ENCODE results near the gene STK17B. TPM values are rescaled to one million over a fixed set of nuclear protein-coding genes. Genes with fewer than 3 reads are reported as not detected.

The STK17B gene
- total RNA-seq = 100 to 1,000 TPM; 237 to 250 TPM

- CTCF ChIA-PET = interaction anchor here (1.2 to 1.6 kb wide), 7 partner anchors 14 to 282 kb away, joined by 3 to 6 read pairs (median 4); no protein-coding TSS in a partner anchor
- TF ChIP-seq, protein P1, sequence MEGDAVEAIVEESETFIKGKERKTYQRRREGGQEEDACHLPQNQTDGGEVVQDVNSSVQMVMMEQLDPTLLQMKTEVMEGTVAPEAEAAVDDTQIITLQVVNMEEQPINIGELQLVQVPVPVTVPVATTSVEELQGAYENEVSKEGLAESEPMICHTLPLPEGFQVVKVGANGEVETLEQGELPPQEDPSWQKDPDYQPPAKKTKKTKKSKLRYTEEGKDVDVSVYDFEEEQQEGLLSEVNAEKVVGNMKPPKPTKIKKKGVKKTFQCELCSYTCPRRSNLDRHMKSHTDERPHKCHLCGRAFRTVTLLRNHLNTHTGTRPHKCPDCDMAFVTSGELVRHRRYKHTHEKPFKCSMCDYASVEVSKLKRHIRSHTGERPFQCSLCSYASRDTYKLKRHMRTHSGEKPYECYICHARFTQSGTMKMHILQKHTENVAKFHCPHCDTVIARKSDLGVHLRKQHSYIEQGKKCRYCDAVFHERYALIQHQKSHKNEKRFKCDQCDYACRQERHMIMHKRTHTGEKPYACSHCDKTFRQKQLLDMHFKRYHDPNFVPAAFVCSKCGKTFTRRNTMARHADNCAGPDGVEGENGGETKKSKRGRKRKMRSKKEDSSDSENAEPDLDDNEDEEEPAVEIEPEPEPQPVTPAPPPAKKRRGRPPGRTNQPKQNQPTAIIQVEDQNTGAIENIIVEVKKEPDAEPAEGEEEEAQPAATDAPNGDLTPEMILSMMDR (IDR thresholded peaks at IDR 0.05) = no peak
- POLR2A ChIA-PET = interaction anchor here (0.8 to 5.7 kb wide), 31 partner anchors 11 to 611 kb away, joined by 3 to 145 read pairs (median 7); no protein-coding TSS in a partner anchor
- Mint-ChIP-seq H3K27me3 (no peaks in the 10 kb centered on the region), H3K4me1 (ENCODE audit: low read depth) (peaks cover 34% of the 10 kb centered on the region), H3K9me3 (no peaks in the 10 kb centered on the region), H3K27ac (peak within 1 kb of the TSS; percentile 91), H3K36me3 (ENCODE audit: low read depth) (peaks cover 57% of the 10 kb centered on the region), H3K4me3 (peak within 1 kb of the TSS; percentile 99)
- ATAC-seq (peak; percentile 70), DNase-seq (peak; percentile 97)
- intact Hi-C loops (cut with micrococcal nuclease) = loop anchor here (5.0 to 10.0 kb wide), 2 partner anchors 91 to 517 kb away; partner anchors contain the start of gene SLC39A10
Measured at GRCh38 chr2:196171248-196171871, at the start of gene STK17B. Gene STK17B, minus strand, starts transcription at chr2:196171578. Its CDS starts 8,195 bp downstream, at chr2:196163383.

GRCh38 chr2:196220671-196221070, 49.3 kb upstream of the STK17B start:
- DNase-seq (no peak), ATAC-seq (peak; percentile 83)
- Mint-ChIP-seq H3K27ac (peak overlapping the region; percentile 56), H3K36me3 (ENCODE audit: low read depth) (peaks cover 23% of the 10 kb centered on the region), H3K4me3 (peak overlapping the region; percentile 14), H3K4me1 (ENCODE audit: low read depth) (peaks cover 80% of the 10 kb centered on the region), H3K27me3 (no peaks in the 10 kb centered on the region), H3K9me3 (no peaks in the 10 kb centered on the region)
- intact Hi-C loops (cut with micrococcal nuclease) = no loop called here
- TF ChIP-seq, protein P1 (IDR thresholded peaks at IDR 0.05) = no peak
- POLR2A ChIA-PET = interaction anchor here (0.8 to 5.9 kb wide), 12 partner anchors 9 to 73 kb away, joined by 3 to 27 read pairs (median 5); partner anchors contain the start of gene STK17B
- CTCF ChIA-PET = interaction anchor here (0.8 to 4.9 kb wide), 21 partner anchors 8 to 233 kb away, joined by 3 to 65 read pairs (median 4); no protein-coding TSS in a partner anchor

- no peak for DNase-seq
- intact Hi-C loops (cut with micrococcal nuclease) = no loop called here
- Mint-ChIP-seq H3K27ac (peak overlapping the region; percentile 43), H3K36me3 (ENCODE audit: low read depth) (peaks cover 23% of the 10 kb centered on the region), H3K4me1 (ENCODE audit: low read depth) (peaks cover 75% of the 10 kb centered on the region), H3K4me3 (no peak overlapping the region), H3K9me3 (no peaks in the 10 kb centered on the region), H3K27me3 (no peaks in the 10 kb centered on the region)
- no peak for ATAC-seq
- ChIA-PET POLR2A (interaction anchor here (0.7 to 5.9 kb wide), 15 partner anchors 8 to 118 kb away, joined by 3 to 27 read pairs (median 4); partner anchors contain the start of gene STK17B), CTCF (interaction anchor here (0.8 to 4.9 kb wide), 10 partner anchors 13 to 153 kb away, joined by 3 to 65 read pairs (median 5); no protein-coding TSS in a partner anchor)
- TF ChIP-seq, protein P1 (IDR thresholded peaks at IDR 0.05) = no peak
Measured at GRCh38 chr2:196219671-196220070, 48.3 kb upstream of the STK17B start.

DNA sequence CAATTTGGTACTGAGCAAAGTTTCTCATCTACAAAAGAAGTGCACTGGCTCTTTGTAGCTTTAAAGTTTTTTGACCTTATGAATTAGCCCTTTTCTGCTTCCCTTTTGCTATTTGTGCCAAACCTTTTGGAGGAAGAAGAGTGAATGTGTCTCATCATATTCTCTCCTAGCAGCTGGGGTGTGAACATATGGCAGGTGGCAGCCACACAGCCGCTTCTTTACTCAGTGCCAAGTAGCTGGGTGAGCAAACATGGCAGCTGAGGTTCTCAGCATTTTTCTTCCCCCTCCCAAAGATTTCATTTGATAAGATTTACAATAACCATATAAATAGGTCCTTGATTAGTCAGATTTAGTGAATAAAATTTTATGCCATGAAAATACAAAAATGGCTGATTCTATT, 46.7 kb upstream of the STK17B start:
- no peaks in the 10 kb centered on the region for H3K27me3 Mint-ChIP-seq
- no peaks in the 10 kb centered on the region for H3K9me3 Mint-ChIP-seq
- DNase-seq (no peak), ATAC-seq (no peak)
- POLR2A ChIA-PET = interaction anchor here (0.6 to 4.0 kb wide), 5 partner anchors 12 to 47 kb away, joined by 3 to 27 read pairs (median 3); partner anchors contain the start of gene STK17B
- H3K4me1 Mint-ChIP-seq (ENCODE audit: low read depth) = peaks cover 74% of the 10 kb centered on the region
- peak overlapping the region; percentile 73 for H3K27ac Mint-ChIP-seq
- H3K4me3 Mint-ChIP-seq = no peak overlapping the region
- TF ChIP-seq, protein P1 (IDR thresholded peaks at IDR 0.05) = no peak
- CTCF ChIA-PET = interaction anchor here (0.9 to 4.9 kb wide), 4 partner anchors 14 to 35 kb away, joined by 3 to 65 read pairs (median 3); no protein-coding TSS in a partner anchor
- H3K36me3 Mint-ChIP-seq (ENCODE audit: low read depth) = peaks cover 9% of the 10 kb centered on the region
- intact Hi-C loops (cut with micrococcal nuclease) = no loop called here

All from activated CD8-positive, alpha-beta T cell treated with anti-CD3 and anti-CD28 coated beads for 36 hours (primary cell).